H9 (cell line): ENCODE data around the gene WFS1. TPM values are rescaled to one million over a fixed set of nuclear protein-coding genes. Genes with fewer than 3 reads are reported as not detected.

Experiments used
- DNase-seq: peaks from one replicate; pipeline ENCODE4 v3.0.0-alpha.2; 2017
- H2AFZ ChIP-seq: one replicate; pipeline ENCODE4 v1.6.1; 2013; ENCODE audit warnings: mild to moderate bottlenecking, low read length, control low read depth, moderate library complexity
- H2AK5ac ChIP-seq: 2 replicates; pipeline ENCODE4 v1.6.1; 2013; ENCODE audit warnings: low read length, control low read depth, mixed read lengths; ENCODE audit not compliant: insufficient read length
- H2BK120ac ChIP-seq: one replicate; pipeline ENCODE4 v1.6.1; 2013; ENCODE audit warnings: low read depth, mild to moderate bottlenecking, low read length, control low read depth, inconsistent platforms; ENCODE audit not compliant: poor library complexity, severe bottlenecking
- H2BK12ac ChIP-seq: 2 replicates; pipeline ENCODE4 v1.6.1; 2013; ENCODE audit warnings: low read length, control low read depth, mixed read lengths, low read depth; ENCODE audit not compliant: insufficient read length
- H2BK15ac ChIP-seq: 2 replicates; pipeline ENCODE4 v1.6.1; 2013; ENCODE audit warnings: low read depth, low read length, control low read depth
- H2BK20ac ChIP-seq: one replicate; pipeline ENCODE4 v1.6.1; 2013; ENCODE audit warnings: low read depth, mild to moderate bottlenecking, low read length, control low read depth, inconsistent platforms; ENCODE audit not compliant: poor library complexity, severe bottlenecking
- H2BK5ac ChIP-seq: 2 replicates; pipeline ENCODE4 v1.6.1; 2013; ENCODE audit warnings: low read length, control low read depth, mixed read lengths; ENCODE audit not compliant: insufficient read length
- H3K14ac ChIP-seq: 2 replicates; pipeline ENCODE4 v1.6.1; 2013; ENCODE audit warnings: low read length, control low read depth; ENCODE audit not compliant: insufficient read depth
- H3K18ac ChIP-seq: 2 replicates; pipeline ENCODE4 v1.6.1; 2013; ENCODE audit warnings: low read depth, mild to moderate bottlenecking, mixed read lengths, low read length, control low read depth; ENCODE audit not compliant: insufficient read length
- H3K23ac ChIP-seq: 2 replicates; pipeline ENCODE4 v1.6.1; 2013; ENCODE audit warnings: low read length, control low read depth, mixed read lengths, low read depth; ENCODE audit not compliant: insufficient read length
- H3K23me2 ChIP-seq: 2 replicates; pipeline ENCODE4 v1.6.1; 2013; ENCODE audit warnings: low read depth, mild to moderate bottlenecking, mixed read lengths, low read length, control low read depth; ENCODE audit not compliant: insufficient read length, poor library complexity, severe bottlenecking
- H3K27ac ChIP-seq: 2 replicates; pipeline ENCODE4 v1.5.1; 2013; ENCODE audit warnings: low read length, control low read depth, mixed read lengths, low read depth; ENCODE audit not compliant: insufficient read length
- H3K27me3 ChIP-seq: 2 replicates; pipeline ENCODE4 v1.6.1; 2013; ENCODE audit warnings: low read length, control low read depth, inconsistent platforms; ENCODE audit not compliant: insufficient read depth
- H3K4ac ChIP-seq: 2 replicates; pipeline ENCODE4 v1.6.1; 2013; ENCODE audit warnings: low read depth, mild to moderate bottlenecking, control low read depth, inconsistent platforms, low read length, moderate library complexity
- H3K4me1 ChIP-seq: 2 replicates; pipeline ENCODE4 v1.6.1; 2013; ENCODE audit warnings: low read length, control low read depth, inconsistent platforms; ENCODE audit not compliant: insufficient read depth
- H3K4me2 ChIP-seq: 2 replicates; pipeline ENCODE4 v1.6.1; 2013; ENCODE audit warnings: low read length, control low read depth, mixed read lengths; ENCODE audit not compliant: insufficient read length, insufficient read depth
- H3K56ac ChIP-seq: 2 replicates; pipeline ENCODE4 v1.6.1; 2013; ENCODE audit warnings: low read depth, mild to moderate bottlenecking, mixed read lengths, low read length, control low read depth; ENCODE audit not compliant: insufficient read length
- H3K79me1 ChIP-seq: 2 replicates; pipeline ENCODE4 v1.6.1; 2013; ENCODE audit warnings: low read depth, mild to moderate bottlenecking, moderate library complexity, low read length, control low read depth, inconsistent platforms; ENCODE audit not compliant: insufficient read depth, poor library complexity, severe bottlenecking
- H3K79me2 ChIP-seq: 2 replicates; pipeline ENCODE4 v1.6.1; 2013; ENCODE audit warnings: low read length, control low read depth, inconsistent platforms; ENCODE audit not compliant: insufficient read depth
- H3K9ac ChIP-seq: 2 replicates; pipeline ENCODE4 v1.6.1; 2013; ENCODE audit warnings: low read length, control low read depth, mixed read lengths; ENCODE audit not compliant: insufficient read length; ENCODE audit errors: extremely low read depth
- H3K9me3 ChIP-seq: one replicate; pipeline ENCODE4 v1.6.1; 2013; ENCODE audit warnings: low read depth, low read length, inconsistent platforms; ENCODE audit not compliant: control insufficient read depth
- H3T11ph ChIP-seq: one replicate; pipeline ENCODE4 v1.6.1; 2013; ENCODE audit warnings: mild to moderate bottlenecking, low read length, control low read depth, inconsistent platforms
- H4K20me1 ChIP-seq: one replicate; pipeline ENCODE4 v1.6.1; 2013; ENCODE audit not compliant: control insufficient read depth, insufficient read length, insufficient read depth
- H4K5ac ChIP-seq: 2 replicates; pipeline ENCODE4 v1.6.1; 2013; ENCODE audit warnings: low read depth, mild to moderate bottlenecking, mixed read lengths, low read length, control low read depth; ENCODE audit not compliant: insufficient read length
- H4K8ac ChIP-seq: replicated peaks from 2 replicates; pipeline ENCODE4 v1.6.1; 2013; ENCODE audit warnings: low read length, control low read depth, mixed read lengths, low read depth; ENCODE audit not compliant: insufficient read length
- H4K91ac ChIP-seq: 2 replicates; pipeline ENCODE4 v1.6.1; 2013; ENCODE audit warnings: low read depth, mild to moderate bottlenecking, moderate library complexity, mixed read lengths, low read length, control low read depth; ENCODE audit not compliant: insufficient read length
- H3K27ac Mint-ChIP-seq, 3 experiments: 2 replicates in 2 of 3; 3 replicates in 1 of 3; pipeline ENCODE4 v1.8.0; 2020 to 2021; ENCODE audit warnings: mixed read lengths in 3 of 3, mild to moderate bottlenecking in 1 of 3, moderate library complexity in 1 of 3
- H3K27me3 Mint-ChIP-seq: 2 replicates; pipeline ENCODE4 v1.8.0; 2021; ENCODE audit warnings: low read depth, mild to moderate bottlenecking, moderate library complexity, mixed read lengths
- H3K36me3 Mint-ChIP-seq, 3 experiments: 2 replicates in 2 of 3; 3 replicates in 1 of 3; pipeline ENCODE4 v1.8.0; 2020 to 2021; ENCODE audit warnings: low read depth in 3 of 3, mixed read lengths in 3 of 3; ENCODE audit not compliant: insufficient read depth in 1 of 3
- H3K4me1 Mint-ChIP-seq, 2 experiments: 2 replicates each; pipeline ENCODE4 v1.8.0; 2020; ENCODE audit warnings: mixed read lengths in 2 of 2
- H3K4me3 Mint-ChIP-seq, 2 experiments: 2 replicates in 1 of 2; 3 replicates in 1 of 2; pipeline ENCODE4 v1.8.0; 2020 to 2021; ENCODE audit warnings: mild to moderate bottlenecking in 2 of 2, mixed read lengths in 2 of 2, moderate library complexity in 1 of 2
- H3K9me3 Mint-ChIP-seq, 2 experiments: 2 replicates in 1 of 2; 3 replicates in 1 of 2; pipeline ENCODE4 v1.8.0; 2020; ENCODE audit warnings: mild to moderate bottlenecking in 2 of 2, mixed read lengths in 2 of 2, moderate library complexity in 1 of 2
- WGBS: extraction: QIAGEN DNeasy Blood & Tissue Kit; methylation state at CpG from one replicate; pipeline ENCODE4 v1.1.7; 2013; ENCODE audit warnings: missing lambda C conversion rate, low lambda C conversion rate, mixed read lengths; ENCODE audit not compliant: insufficient read length; ENCODE audit errors: extremely low coverage; 5-methylcytosine and 5-hydroxymethylcytosine counted together
- total RNA-seq: library from RNA; stranded (reverse); gene quantifications from 2 replicates; pipeline ENCODE4 v1.2.1, GENCODE V29; 2021
- TF ChIP-seq, protein P1 (sequence below): fragments of 200-600 bp; sonication (generic); conservative IDR thresholded peaks from 3 replicates; pipeline ENCODE4 v1.8.0; 2021; ENCODE audit warnings: antibody characterized with exemption, mild to moderate bottlenecking

WFS1 gene
- total RNA-seq, 1 experiment from 2014 or later, result 18.9 TPM

DNA sequence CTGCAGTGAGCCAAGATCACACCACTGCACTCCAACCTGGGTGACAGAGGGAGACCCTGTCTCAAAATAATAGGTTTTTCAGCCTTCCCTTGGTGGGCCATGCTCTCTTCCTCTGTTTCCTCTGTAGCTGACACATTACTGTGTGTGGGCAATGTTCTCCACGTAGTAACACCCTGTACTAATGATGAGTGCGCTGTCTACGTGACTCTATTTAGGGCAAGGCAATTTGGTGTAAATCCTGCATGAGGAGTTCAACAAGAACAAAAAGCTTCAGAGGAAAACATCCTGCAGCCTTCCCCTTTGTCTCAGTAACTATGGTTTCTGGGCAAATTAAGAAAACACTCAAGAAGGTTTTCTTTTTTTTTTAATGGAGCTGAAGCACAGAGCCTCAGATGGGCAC, 44.9 kb upstream of the WFS1 start:
- H3K9ac ChIP-seq, result no peak overlapping the region
- peaks cover 27% of the 10 kb centered on the region for H3K27me3 Mint-ChIP-seq
- no peak overlapping the region for H3K56ac ChIP-seq

More for the DNA sequence above, 44.9 kb upstream of the WFS1 start:
- Histone ChIP-seq H2BK12ac (no peak overlapping the region), H4K20me1 (no peaks in the 10 kb centered on the region), H3K9me3 (no peaks in the 10 kb centered on the region), H3K18ac (no peak overlapping the region), H2BK20ac (no peak overlapping the region), H4K91ac (no peak overlapping the region), H4K5ac (no peak overlapping the region), H3K27me3 (peaks cover 3% of the 10 kb centered on the region; the same call in 1 of the 2 replicates), H2BK5ac (no peak overlapping the region), H2AK5ac (no peak overlapping the region), H3T11ph (no peak overlapping the region), H3K4me2 (no peak overlapping the region), H2BK120ac (no peak overlapping the region), H3K4ac (no peak overlapping the region), H3K79me1 (no peaks in the 10 kb centered on the region), H3K79me2 (no peaks in the 10 kb centered on the region), H2AFZ (no peak overlapping the region), H2BK15ac (no peak overlapping the region), H3K4me1 (no peaks in the 10 kb centered on the region), H3K27ac (no peak overlapping the region), H3K23me2 (no peaks in the 10 kb centered on the region), H4K8ac (no peak overlapping the region), H3K14ac (no peak overlapping the region), H3K23ac (no peak overlapping the region)
- H3K9me3 Mint-ChIP-seq, result peaks cover 0 to 3% of the 10 kb centered on the region in 2 experiments; a peak in 2 of 5 replicates
- TF ChIP-seq, protein P1, sequence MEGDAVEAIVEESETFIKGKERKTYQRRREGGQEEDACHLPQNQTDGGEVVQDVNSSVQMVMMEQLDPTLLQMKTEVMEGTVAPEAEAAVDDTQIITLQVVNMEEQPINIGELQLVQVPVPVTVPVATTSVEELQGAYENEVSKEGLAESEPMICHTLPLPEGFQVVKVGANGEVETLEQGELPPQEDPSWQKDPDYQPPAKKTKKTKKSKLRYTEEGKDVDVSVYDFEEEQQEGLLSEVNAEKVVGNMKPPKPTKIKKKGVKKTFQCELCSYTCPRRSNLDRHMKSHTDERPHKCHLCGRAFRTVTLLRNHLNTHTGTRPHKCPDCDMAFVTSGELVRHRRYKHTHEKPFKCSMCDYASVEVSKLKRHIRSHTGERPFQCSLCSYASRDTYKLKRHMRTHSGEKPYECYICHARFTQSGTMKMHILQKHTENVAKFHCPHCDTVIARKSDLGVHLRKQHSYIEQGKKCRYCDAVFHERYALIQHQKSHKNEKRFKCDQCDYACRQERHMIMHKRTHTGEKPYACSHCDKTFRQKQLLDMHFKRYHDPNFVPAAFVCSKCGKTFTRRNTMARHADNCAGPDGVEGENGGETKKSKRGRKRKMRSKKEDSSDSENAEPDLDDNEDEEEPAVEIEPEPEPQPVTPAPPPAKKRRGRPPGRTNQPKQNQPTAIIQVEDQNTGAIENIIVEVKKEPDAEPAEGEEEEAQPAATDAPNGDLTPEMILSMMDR, result no peak
- no peak overlapping the region for H3K4me3 Mint-ChIP-seq
- no peaks in the 10 kb centered on the region for H3K36me3 Mint-ChIP-seq
- H3K27ac Mint-ChIP-seq, result no peak overlapping the region
- no peak for DNase-seq
- peaks cover 8 to 32% of the 10 kb centered on the region in 2 experiments; a peak in 3 of 4 replicates for H3K4me1 Mint-ChIP-seq
- no CpG with 5 or more reads among the region's 3 CpGs for WGBS
